Measurements from ENCODE around the gene NCOA1. TPM values are rescaled to one million over a fixed set of nuclear protein-coding genes. Genes with fewer than 3 reads are reported as not detected.
A peak's percentile ranks its signal among the peaks of the same experiment; 100 is the strongest.

The NCOA1 gene
- total and polyA plus RNA-seq, 2 of the 4 experiments (the other 2 are of a cell fraction), result 6.7 to 11.3 TPM

DNA sequence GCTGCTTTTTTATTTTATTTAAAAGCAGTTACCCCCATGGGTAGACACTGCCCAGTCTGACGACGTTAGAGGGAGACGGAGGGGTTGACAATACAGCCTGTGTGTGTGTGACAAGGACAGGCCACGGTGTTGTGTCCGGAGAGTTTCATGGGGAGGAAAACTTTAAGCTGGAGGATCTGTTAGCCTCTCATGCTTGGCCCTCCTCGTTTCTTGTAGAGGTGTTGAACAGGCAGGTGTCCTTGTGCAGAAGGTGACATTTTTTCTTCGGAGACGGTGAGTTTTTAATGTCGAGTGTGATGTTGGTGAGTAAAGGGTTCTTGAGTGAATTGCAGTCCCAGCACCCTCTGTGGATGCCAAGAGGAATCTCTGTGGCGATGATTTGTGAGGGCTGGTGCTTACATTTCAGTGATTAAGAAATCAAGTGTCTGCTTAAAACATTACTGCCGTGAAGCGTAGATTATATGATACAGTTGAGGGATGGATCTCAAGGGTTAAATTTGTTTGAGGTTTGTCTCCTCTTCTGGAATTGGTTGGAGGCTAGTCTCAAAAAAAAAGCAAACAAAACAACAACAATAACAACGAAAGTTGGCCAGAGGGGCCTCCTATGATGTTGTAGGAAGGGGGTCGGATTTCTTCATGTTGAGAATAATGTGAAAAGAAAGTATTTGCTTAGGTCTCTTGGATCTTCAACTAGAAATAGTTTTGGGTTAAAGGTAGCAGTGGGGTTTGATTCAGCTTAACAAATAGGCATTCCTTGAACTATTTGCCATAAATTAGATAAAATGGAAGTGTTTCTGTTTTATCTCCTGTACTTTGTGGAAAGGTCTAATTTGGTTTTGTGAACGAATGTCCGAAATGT, 1.6 kb downstream of the NCOA1 start:
- Histone ChIP-seq H2AK9ac (replicated peaks; ENCODE audit: low read depth, low read length, poor library complexity) (no peak overlapping the region), H3K9me3 (ENCODE audit: control insufficient read depth, insufficient read depth, low read length) (no peaks in the 10 kb centered on the region), H3K4me1 (ENCODE audit: control insufficient read depth, insufficient read depth, low read length) (peaks cover 7% of the 10 kb centered on the region), H3K4ac (ENCODE audit: low read depth, low read length) (no peak overlapping the region), H2BK120ac (ENCODE audit: low read depth, low read length) (no peak overlapping the region), H3K23ac (ENCODE audit: low read depth, low read length) (peak overlapping the region; percentile 55), H2BK20ac (ENCODE audit: low read depth, low read length) (no peak overlapping the region), H4K91ac (ENCODE audit: insufficient read depth, low read depth, low read length) (no peak overlapping the region), H3K4me2 (ENCODE audit: low read depth, low read length) (peak overlapping the region; percentile 90), H2AFZ (replicated peaks; ENCODE audit: low read length, poor library complexity) (peak overlapping the region; percentile 98), H4K5ac (ENCODE audit: low read depth, low read length) (no peak overlapping the region), H3K79me1 (ENCODE audit: low read depth in 1 of 2, low read length in 2 of 2) (peaks cover 24 to 30% of the 10 kb centered on the region in 2 experiments), H3K9ac (ENCODE audit: low read depth, low read length) (peak overlapping the region; percentile 47; the same call in 1 of the 2 replicates), H4K20me1 (ENCODE audit: insufficient read depth, low read length) (peaks cover 19% of the 10 kb centered on the region; the same call in 1 of the 2 replicates), H3K56ac (ENCODE audit: extremely low read depth, insufficient read depth, low read length) (0 out of 2 replicates have a peak overlapping the region, but pooled peaks have one; percentile 0), H2AK5ac (ENCODE audit: low read depth, low read length) (no peak overlapping the region), H4K8ac (ENCODE audit: low read depth in 2 of 2, low read length in 2 of 2) (peak overlapping the region in 1 of 2 experiments; percentile 6; a peak in 1 of 4 replicates), H3K18ac (ENCODE audit: low read depth, low read length) (no peak overlapping the region), H3K4me3 (ENCODE audit: insufficient read depth, low read depth, low read length) (peak overlapping the region; percentile 94), H2BK5ac (ENCODE audit: low read depth, low read length, poor library complexity, severe bottlenecking) (no peak overlapping the region), H3K9me1 (ENCODE audit: insufficient read depth, low read length) (peaks cover 6% of the 10 kb centered on the region), H2BK15ac (ENCODE audit: low read depth, low read length) (no peak overlapping the region), H3K27ac (ENCODE audit: insufficient read depth, low read length) (no peak overlapping the region), H3K36me3 (ENCODE audit: control insufficient read depth, insufficient read depth, low read length) (no peaks in the 10 kb centered on the region), H3K14ac (replicated peaks; ENCODE audit: low read depth, low read length) (no peak overlapping the region), H3K27me3 (ENCODE audit: control insufficient read depth, insufficient read depth, low read length) (no peaks in the 10 kb centered on the region)
- intact Hi-C loops (cut with micrococcal nuclease), result loop anchor here (5.0 kb wide), 3 partner anchors 70 to 335 kb away; partner anchors contain the start of genes CENPO and PTRHD1
- BruUV-seq (replicated peaks), result no TSS peak
- dilution Hi-C loops (cut with HindIII; ENCODE audit: low sequenced_read_pairs, unreplicated experiment), result no loop called here
- POLR2A ChIA-PET (ENCODE audit: unreplicated experiment), result no interaction called here
- 21% methylated on average over 6 of the region's 16 CpGs; no CpG with 5 or more reads in 1 of the 2 experiments for WGBS, 2 experiments (ENCODE audit: extremely low coverage in 2 of 2, insufficient read length in 1 of 2)
- in situ Hi-C loops (cut with MboI; ENCODE audit: low sequenced_read_pairs), result no loop called here
- TF ChIP-seq ELK1 (IDR thresholded peaks at IDR 0.05; ENCODE audit: borderline replicate concordance, low read depth, low read length), result no peak
- no peak for TF ChIP-seq RFX5 (IDR thresholded peaks at IDR 0.05; ENCODE audit: low read depth, low read length)
- no peak for TF ChIP-seq POLR2A (IDR thresholded peaks at IDR 0.05; ENCODE audit: low read depth, low read length)
- no peak for TF ChIP-seq SMC3 (IDR thresholded peaks at IDR 0.05; ENCODE audit: low read depth, low read length)
- no peak for TF ChIP-seq RAD21 (IDR thresholded peaks at IDR 0.05; ENCODE audit: low read length)
- TF ChIP-seq RCOR1 (IDR thresholded peaks at IDR 0.05; ENCODE audit: insufficient replicate concordance, low read length), result no peak
- DNase-seq (no peak), ATAC-seq (ENCODE audit: low read depth) (no peak)
- CTCF ChIA-PET, result interaction anchor here (0.7 kb wide), 1 partner anchor 76 kb away, joined by 3 read pairs; no protein-coding TSS in a partner anchor

All from IMR-90 (cell line).